DOHH2 (cell line): Measurements from ENCODE around the gene CPED1.

ENCODE experiments used
- H3F3A ChIP-seq: fragments of 200-600 bp; sonication (generic), shearing (Covaris generic); 2 replicates; pipeline ENCODE4 v1.6.0; 2016; ENCODE audit warnings: antibody characterized with exemption, mild to moderate bottlenecking; ENCODE audit not compliant: control insufficient read depth, insufficient read depth
- H3K27ac ChIP-seq: fragments of 200-600 bp; sonication (generic); 2 replicates; pipeline ENCODE4 v1.5.1; 2014; ENCODE audit warnings: low read depth, mild to moderate bottlenecking, low read length, moderate library complexity
- H3K27me3 ChIP-seq: fragments of 200-600 bp; sonication (generic); 2 replicates; pipeline ENCODE4 v1.6.1; 2014; ENCODE audit warnings: mild to moderate bottlenecking, low read length, mixed read lengths; ENCODE audit not compliant: control insufficient read depth
- H3K36me3 ChIP-seq: fragments of 200-600 bp; sonication (generic); 2 replicates; pipeline ENCODE4 v1.6.1; 2014; ENCODE audit warnings: mild to moderate bottlenecking, low read length, moderate library complexity, mixed read lengths; ENCODE audit not compliant: control insufficient read depth
- H3K4me1 ChIP-seq: fragments of 200-600 bp; sonication (generic); 2 replicates; pipeline ENCODE4 v1.6.1; 2014; ENCODE audit warnings: mild to moderate bottlenecking, low read length, mixed read lengths; ENCODE audit not compliant: control insufficient read depth
- H3K4me2 ChIP-seq: fragments of 200-600 bp; sonication (generic); 2 replicates; pipeline ENCODE4 v1.6.0; 2014; ENCODE audit warnings: mild to moderate bottlenecking, low read length, moderate library complexity
- H3K4me3 ChIP-seq: fragments of 200-600 bp; sonication (generic); 2 replicates; pipeline ENCODE4 v1.5.1; 2014; ENCODE audit warnings: mild to moderate bottlenecking, low read length, mixed read lengths
- H3K79me2 ChIP-seq: fragments of 200-600 bp; sonication (generic); 2 replicates; pipeline ENCODE4 v1.6.1; 2014; ENCODE audit warnings: mild to moderate bottlenecking, low read length, mixed read lengths; ENCODE audit not compliant: control insufficient read depth
- H3K9me2 ChIP-seq: fragments of 200-600 bp; sonication (generic); replicated peaks from 2 replicates; pipeline ENCODE4 v1.6.1; 2014; ENCODE audit warnings: mild to moderate bottlenecking, low read length, mixed read lengths; ENCODE audit not compliant: control insufficient read depth
- H3K9me3 ChIP-seq: fragments of 200-600 bp; sonication (generic); 2 replicates; pipeline ENCODE4 v1.6.1; 2014; ENCODE audit warnings: antibody characterized with exemption, low read length, mixed read lengths; ENCODE audit not compliant: control insufficient read depth, insufficient read depth
- H4K20me1 ChIP-seq: fragments of 200-600 bp; sonication (generic); 2 replicates; pipeline ENCODE4 v1.6.0; 2014; ENCODE audit warnings: low read depth, mild to moderate bottlenecking, antibody characterized with exemption, low read length, moderate library complexity; ENCODE audit not compliant: control insufficient read depth, insufficient read depth
- CTCF ChIP-seq: fragments of 200-600 bp; sonication (generic); IDR thresholded peaks from one replicate; pipeline ENCODE4 v1.5.1; 2014; ENCODE audit warnings: antibody characterized with exemption, mild to moderate bottlenecking, low read depth, low read length; ENCODE audit not compliant: poor library complexity, severe bottlenecking
- EZH2phosphoT487 ChIP-seq: fragments of 200-600 bp; sonication (generic); IDR thresholded peaks from 2 replicates; pipeline ENCODE4 v1.6.1; 2017; ENCODE audit warnings: borderline replicate concordance, mild to moderate bottlenecking, antibody characterized with exemption, low read length, moderate library complexity, mixed read lengths

Gene CPED1

GRCh38 chr7:121069346-121070100, 81.0 kb downstream of the CPED1 start:
- no peaks in the 10 kb centered on the region for H3K4me1 ChIP-seq
- no peaks in the 10 kb centered on the region for H3K9me2 ChIP-seq
- no peaks in the 10 kb centered on the region for H3K36me3 ChIP-seq
- H3K27ac ChIP-seq, result no peak overlapping the region
- H3K4me2 ChIP-seq, result no peak overlapping the region
- peaks cover 8% of the 10 kb centered on the region for H3K27me3 ChIP-seq
- H3K4me3 ChIP-seq, result no peak overlapping the region
- H3F3A ChIP-seq, result no peaks in the 10 kb centered on the region
- TF ChIP-seq CTCF, result no peak
- no peak for TF ChIP-seq EZH2phosphoT487
- no peaks in the 10 kb centered on the region for H4K20me1 ChIP-seq
- H3K9me3 ChIP-seq, result no peaks in the 10 kb centered on the region
- no peaks in the 10 kb centered on the region for H3K79me2 ChIP-seq

GRCh38 chr7:121071132-121071531, 82.6 kb downstream of the CPED1 start:
- Histone ChIP-seq H3K36me3 (no peaks in the 10 kb centered on the region), H3K9me2 (no peaks in the 10 kb centered on the region), H3K27me3 (peaks cover 8% of the 10 kb centered on the region), H3K9me3 (no peaks in the 10 kb centered on the region), H3F3A (no peaks in the 10 kb centered on the region), H3K4me3 (no peak overlapping the region), H3K79me2 (no peaks in the 10 kb centered on the region), H3K27ac (no peak overlapping the region), H4K20me1 (no peaks in the 10 kb centered on the region), H3K4me1 (no peaks in the 10 kb centered on the region), H3K4me2 (no peak overlapping the region)
- TF ChIP-seq CTCF (no peak), EZH2phosphoT487 (no peak)

GRCh38 chr7:121071662-121072061, 83.2 kb downstream of the CPED1 start:
- H3K27me3 ChIP-seq, result peaks cover 8% of the 10 kb centered on the region
- no peaks in the 10 kb centered on the region for H3K4me1 ChIP-seq
- H3K9me2 ChIP-seq, result no peaks in the 10 kb centered on the region
- no peaks in the 10 kb centered on the region for H3K9me3 ChIP-seq
- H3F3A ChIP-seq, result no peaks in the 10 kb centered on the region
- TF ChIP-seq EZH2phosphoT487, result no peak
- TF ChIP-seq CTCF, result no peak
- H3K79me2 ChIP-seq, result no peaks in the 10 kb centered on the region
- no peaks in the 10 kb centered on the region for H4K20me1 ChIP-seq
- H3K4me3 ChIP-seq, result no peak overlapping the region
- H3K27ac ChIP-seq, result no peak overlapping the region
- H3K36me3 ChIP-seq, result no peaks in the 10 kb centered on the region
- no peak overlapping the region for H3K4me2 ChIP-seq
